Osteocyte (in vitro differentiated cells): ENCODE data around the gene ZNF326. TPM values are rescaled to one million over a fixed set of nuclear protein-coding genes. Genes with fewer than 3 reads are reported as not detected.

Source experiments
- DNase-seq: peaks from one replicate; pipeline ENCODE4 v3.0.0; 2021; ENCODE audit warnings: mixed read lengths; ENCODE audit not compliant: unreplicated experiment; ENCODE audit errors: extremely low spot score
- H3K27ac Mint-ChIP-seq: one replicate; pipeline ENCODE4 v1.8.0; 2021; ENCODE audit warnings: mild to moderate bottlenecking, mixed read lengths; ENCODE audit not compliant: unreplicated experiment
- H3K27me3 Mint-ChIP-seq: one replicate; pipeline ENCODE4 v1.8.0; 2021; ENCODE audit warnings: mixed read lengths; ENCODE audit not compliant: unreplicated experiment
- H3K36me3 Mint-ChIP-seq: one replicate; pipeline ENCODE4 v1.8.0; 2021; ENCODE audit warnings: mixed read lengths; ENCODE audit not compliant: unreplicated experiment
- H3K4me1 Mint-ChIP-seq: one replicate; pipeline ENCODE4 v1.8.0; 2021; ENCODE audit warnings: mixed read lengths; ENCODE audit not compliant: unreplicated experiment
- H3K4me3 Mint-ChIP-seq: one replicate; pipeline ENCODE4 v1.8.0; 2021; ENCODE audit warnings: mild to moderate bottlenecking, moderate library complexity, mixed read lengths; ENCODE audit not compliant: unreplicated experiment
- H3K9me3 Mint-ChIP-seq: one replicate; pipeline ENCODE4 v1.8.0; 2021; ENCODE audit warnings: mixed read lengths; ENCODE audit not compliant: unreplicated experiment
- total RNA-seq: library from RNA; stranded (reverse); gene quantifications from 2 replicates; pipeline ENCODE4 v1.2.1, GENCODE V29; 2021
- TF ChIP-seq, protein P1 (sequence below): fragments of 200-600 bp; sonication (generic); IDR thresholded peaks from 2 replicates; pipeline ENCODE4 v1.5.0; 2021; ENCODE audit warnings: antibody characterized with exemption, mild to moderate bottlenecking, moderate library complexity

Gene ZNF326
- total RNA-seq, 1 donor from 2014 or later = 33.4 TPM

DNA sequence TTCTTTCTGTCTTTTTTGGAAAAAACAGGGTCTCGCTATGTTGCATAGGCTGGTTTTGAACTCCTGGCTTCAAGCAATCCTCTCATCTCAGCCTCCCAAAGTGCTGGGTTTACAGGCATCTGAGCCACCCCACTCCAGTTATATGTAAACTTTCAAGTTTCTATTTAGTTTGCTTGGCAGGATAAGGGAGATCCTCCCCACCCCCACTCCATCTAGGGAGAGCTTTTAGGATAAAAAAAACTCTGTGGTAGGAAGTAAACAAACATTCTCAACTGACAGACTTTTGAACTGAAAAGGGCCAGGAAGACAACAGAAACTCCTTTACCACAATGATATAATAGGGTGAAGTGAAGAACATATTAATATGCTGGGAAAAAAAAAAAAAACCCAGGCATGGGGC is 41.0 kb upstream of the ZNF326 start:
- no peak for DNase-seq
- no peaks in the 10 kb centered on the region for H3K9me3 Mint-ChIP-seq
- TF ChIP-seq, protein P1, sequence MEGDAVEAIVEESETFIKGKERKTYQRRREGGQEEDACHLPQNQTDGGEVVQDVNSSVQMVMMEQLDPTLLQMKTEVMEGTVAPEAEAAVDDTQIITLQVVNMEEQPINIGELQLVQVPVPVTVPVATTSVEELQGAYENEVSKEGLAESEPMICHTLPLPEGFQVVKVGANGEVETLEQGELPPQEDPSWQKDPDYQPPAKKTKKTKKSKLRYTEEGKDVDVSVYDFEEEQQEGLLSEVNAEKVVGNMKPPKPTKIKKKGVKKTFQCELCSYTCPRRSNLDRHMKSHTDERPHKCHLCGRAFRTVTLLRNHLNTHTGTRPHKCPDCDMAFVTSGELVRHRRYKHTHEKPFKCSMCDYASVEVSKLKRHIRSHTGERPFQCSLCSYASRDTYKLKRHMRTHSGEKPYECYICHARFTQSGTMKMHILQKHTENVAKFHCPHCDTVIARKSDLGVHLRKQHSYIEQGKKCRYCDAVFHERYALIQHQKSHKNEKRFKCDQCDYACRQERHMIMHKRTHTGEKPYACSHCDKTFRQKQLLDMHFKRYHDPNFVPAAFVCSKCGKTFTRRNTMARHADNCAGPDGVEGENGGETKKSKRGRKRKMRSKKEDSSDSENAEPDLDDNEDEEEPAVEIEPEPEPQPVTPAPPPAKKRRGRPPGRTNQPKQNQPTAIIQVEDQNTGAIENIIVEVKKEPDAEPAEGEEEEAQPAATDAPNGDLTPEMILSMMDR = no peak
- no peak overlapping the region for H3K27ac Mint-ChIP-seq
- no peaks in the 10 kb centered on the region for H3K36me3 Mint-ChIP-seq
- peaks cover 25% of the 10 kb centered on the region for H3K4me1 Mint-ChIP-seq
- no peaks in the 10 kb centered on the region for H3K27me3 Mint-ChIP-seq
- H3K4me3 Mint-ChIP-seq = no peak overlapping the region

GRCh38 chr1:89954401-89954800 is 40.5 kb upstream of the ZNF326 start:
- Mint-ChIP-seq H3K27ac (no peak overlapping the region), H3K4me3 (no peak overlapping the region), H3K4me1 (peaks cover 25% of the 10 kb centered on the region), H3K36me3 (no peaks in the 10 kb centered on the region), H3K9me3 (peaks cover 4% of the 10 kb centered on the region), H3K27me3 (no peaks in the 10 kb centered on the region)
- no peak for DNase-seq
- TF ChIP-seq, protein P1 = no peak

- Mint-ChIP-seq H3K27me3 (no peaks in the 10 kb centered on the region), H3K36me3 (no peaks in the 10 kb centered on the region), H3K9me3 (peaks cover 13% of the 10 kb centered on the region), H3K4me3 (no peak overlapping the region), H3K4me1 (peaks cover 22% of the 10 kb centered on the region), H3K27ac (no peak overlapping the region)
- DNase-seq = no peak
- TF ChIP-seq, protein P1 = no peak
These were observed 39.4 kb upstream of the ZNF326 start for GRCh38 chr1:89955311-89956205.

GRCh38 chr1:89957107-89957506 is 37.8 kb upstream of the ZNF326 start:
- H3K4me3 Mint-ChIP-seq = no peak overlapping the region
- TF ChIP-seq, protein P1 = no peak
- no peak overlapping the region for H3K27ac Mint-ChIP-seq

GRCh38 chr1:89958851-89959654 is 35.9 kb upstream of the ZNF326 start:
- Mint-ChIP-seq H3K9me3 (peaks cover 13% of the 10 kb centered on the region), H3K27me3 (no peaks in the 10 kb centered on the region), H3K4me1 (peaks cover 15% of the 10 kb centered on the region), H3K36me3 (no peaks in the 10 kb centered on the region), H3K4me3 (no peak overlapping the region), H3K27ac (no peak overlapping the region)
- TF ChIP-seq, protein P1 = no peak
- DNase-seq = no peak

More at GRCh38 chr1:89957107-89957506, 37.8 kb upstream of the ZNF326 start:
- Mint-ChIP-seq H3K27me3 (no peaks in the 10 kb centered on the region), H3K36me3 (no peaks in the 10 kb centered on the region), H3K9me3 (peaks cover 13% of the 10 kb centered on the region), H3K4me1 (peaks cover 19% of the 10 kb centered on the region)
- no peak for DNase-seq
